ENCODE data around the gene MPIG6B. TPM values are rescaled to one million over a fixed set of nuclear protein-coding genes. Genes with fewer than 3 reads are reported as not detected.

MPIG6B gene
- total RNA-seq, 1 experiment from 2014 or later = not detected

GRCh38 chr6:31687860-31688693 is 35.1 kb upstream of the MPIG6B start:
- H3K23ac ChIP-seq (ENCODE audit: insufficient read length, low read depth, low read length) = no peak overlapping the region
- no peak overlapping the region for H2BK5ac ChIP-seq (ENCODE audit: insufficient read length, low read length)
- DNase-seq = no peak
- no peak overlapping the region for H3K4me2 ChIP-seq (ENCODE audit: insufficient read depth, insufficient read length, low read length)
- H4K5ac ChIP-seq (ENCODE audit: insufficient read length, low read depth, low read length) = no peak overlapping the region
- H2BK12ac ChIP-seq (ENCODE audit: insufficient read length, low read depth, low read length) = no peak overlapping the region
- no peaks in the 10 kb centered on the region for H3K79me1 ChIP-seq (ENCODE audit: insufficient read depth, low read depth, low read length, poor library complexity, severe bottlenecking)
- no peak for TF ChIP-seq CTCF (conservative IDR thresholded peaks at IDR 0.05)
- no peaks in the 10 kb centered on the region for H3K9me3 ChIP-seq (ENCODE audit: control insufficient read depth, low read depth, low read length)
- H3K4me1 Mint-ChIP-seq = peaks cover 13 to 18% of the 10 kb centered on the region in 2 experiments
- H4K91ac ChIP-seq (ENCODE audit: insufficient read length, low read depth, low read length) = no peak overlapping the region
- no peak overlapping the region for H3K56ac ChIP-seq (ENCODE audit: insufficient read length, low read depth, low read length)
- H2AFZ ChIP-seq (ENCODE audit: low read length) = no peak overlapping the region
- no peak overlapping the region; a peak in 1 of 5 replicates for H3K4me3 Mint-ChIP-seq
- no peak overlapping the region for H2BK120ac ChIP-seq (ENCODE audit: low read depth, low read length, poor library complexity, severe bottlenecking)
- no peak overlapping the region for H3T11ph ChIP-seq (ENCODE audit: low read length)
- peaks cover 14 to 54% (median 36%) of the 10 kb centered on the region in 3 experiments for H3K36me3 Mint-ChIP-seq (ENCODE audit: insufficient read depth in 1 of 3, low read depth in 3 of 3)
- no CpG with 5 or more reads among the region's 14 CpGs for WGBS (ENCODE audit: extremely low coverage, insufficient read length, low lambda C conversion rate)
- no peaks in the 10 kb centered on the region for H3K4me1 ChIP-seq (ENCODE audit: insufficient read depth, low read length)
- H3K27ac ChIP-seq (ENCODE audit: insufficient read length, low read depth, low read length) = no peak overlapping the region
- H3K27ac Mint-ChIP-seq = peak overlapping the region in 2 of 3 experiments; percentile 23 to 52; a peak in 3 of 7 replicates
- H2BK15ac ChIP-seq (ENCODE audit: low read depth, low read length) = no peak overlapping the region
- no peaks in the 10 kb centered on the region for H4K20me1 ChIP-seq (ENCODE audit: control insufficient read depth, insufficient read depth, insufficient read length)
- H3K14ac ChIP-seq (ENCODE audit: insufficient read depth, low read length) = no peak overlapping the region
- no peak overlapping the region for H2BK20ac ChIP-seq (ENCODE audit: low read depth, low read length, poor library complexity, severe bottlenecking)
- peaks cover 3% of the 10 kb centered on the region for H3K27me3 Mint-ChIP-seq (ENCODE audit: low read depth)
- H3K4ac ChIP-seq (ENCODE audit: low read depth, low read length) = no peak overlapping the region
- no peaks in the 10 kb centered on the region for H3K27me3 ChIP-seq (ENCODE audit: insufficient read depth, low read length)
- no peak overlapping the region for H2AK5ac ChIP-seq (ENCODE audit: insufficient read length, low read length)
- no peaks in the 10 kb centered on the region for H3K79me2 ChIP-seq (ENCODE audit: insufficient read depth, low read length)
- H3K18ac ChIP-seq (ENCODE audit: insufficient read length, low read depth, low read length) = no peak overlapping the region
- H3K9ac ChIP-seq (ENCODE audit: extremely low read depth, insufficient read length, low read length) = no peak overlapping the region
- H4K8ac ChIP-seq (replicated peaks; ENCODE audit: insufficient read length, low read depth, low read length) = no peak overlapping the region
- H3K23me2 ChIP-seq (ENCODE audit: insufficient read length, low read depth, low read length, poor library complexity, severe bottlenecking) = peaks cover 5% of the 10 kb centered on the region
- no peaks in the 10 kb centered on the region; a peak in 1 of 5 replicates for H3K9me3 Mint-ChIP-seq
